Activated T-helper 1 cell treated with anti-CD3 and anti-CD28 coated beads, Interleukin-12 subunit alpha, Interleukin-12 subunit beta, Interleukin-2, Interleukin-4 antibody, amounts not matched to agents 30 ng/mL and 10 ng/mL and 1 ng/mL, durations not matched to agents 14 hours and 24 hours and 36 hours (primary cell): ENCODE measurements around the gene CCDC160. TPM values are rescaled to one million over a fixed set of nuclear protein-coding genes. Genes with fewer than 3 reads are reported as not detected.
A peak's percentile ranks its signal among the peaks of the same experiment; 100 is the strongest.
"Not testable (repeated sequence)": the region's sequence is repeated elsewhere in the genome, so short reads cannot be mapped to it uniquely, and the experiment has no call there.

Experiments used
- DNase-seq: peaks from one replicate; pipeline ENCODE4 v3.0.0; 2021; ENCODE audit warnings: low spot score
- H3K27ac Mint-ChIP-seq: one replicate; pipeline ENCODE4 v1.8.0; 2021; ENCODE audit warnings: mild to moderate bottlenecking, mixed read lengths
- H3K27me3 Mint-ChIP-seq: one replicate; pipeline ENCODE4 v1.8.0; 2022; ENCODE audit warnings: mild to moderate bottlenecking, moderate library complexity, mixed read lengths; ENCODE audit not compliant: insufficient read depth
- H3K36me3 Mint-ChIP-seq: one replicate; pipeline ENCODE4 v1.8.0; 2021; ENCODE audit warnings: low read depth, mixed read lengths
- H3K4me1 Mint-ChIP-seq: one replicate; pipeline ENCODE4 v1.8.0; 2021; ENCODE audit warnings: low read depth, mixed read lengths
- H3K4me3 Mint-ChIP-seq: one replicate; pipeline ENCODE4 v1.8.0; 2021; ENCODE audit warnings: mild to moderate bottlenecking, moderate library complexity, mixed read lengths
- H3K9me3 Mint-ChIP-seq: one replicate; pipeline ENCODE4 v1.8.0; 2021; ENCODE audit warnings: mixed read lengths
- intact Hi-C: fragments of 100-400 bp; cut with micrococcal nuclease; formaldehyde crosslinking; loops from one replicate; pipeline ENCODE4 v1.15.1; 2024
- total RNA-seq: library from RNA; stranded (reverse); gene quantifications from 2 replicates; pipeline ENCODE4 v1.2.3, GENCODE V29; 2022

CCDC160 gene
- not detected in 2 replicates for total RNA-seq

DNA sequence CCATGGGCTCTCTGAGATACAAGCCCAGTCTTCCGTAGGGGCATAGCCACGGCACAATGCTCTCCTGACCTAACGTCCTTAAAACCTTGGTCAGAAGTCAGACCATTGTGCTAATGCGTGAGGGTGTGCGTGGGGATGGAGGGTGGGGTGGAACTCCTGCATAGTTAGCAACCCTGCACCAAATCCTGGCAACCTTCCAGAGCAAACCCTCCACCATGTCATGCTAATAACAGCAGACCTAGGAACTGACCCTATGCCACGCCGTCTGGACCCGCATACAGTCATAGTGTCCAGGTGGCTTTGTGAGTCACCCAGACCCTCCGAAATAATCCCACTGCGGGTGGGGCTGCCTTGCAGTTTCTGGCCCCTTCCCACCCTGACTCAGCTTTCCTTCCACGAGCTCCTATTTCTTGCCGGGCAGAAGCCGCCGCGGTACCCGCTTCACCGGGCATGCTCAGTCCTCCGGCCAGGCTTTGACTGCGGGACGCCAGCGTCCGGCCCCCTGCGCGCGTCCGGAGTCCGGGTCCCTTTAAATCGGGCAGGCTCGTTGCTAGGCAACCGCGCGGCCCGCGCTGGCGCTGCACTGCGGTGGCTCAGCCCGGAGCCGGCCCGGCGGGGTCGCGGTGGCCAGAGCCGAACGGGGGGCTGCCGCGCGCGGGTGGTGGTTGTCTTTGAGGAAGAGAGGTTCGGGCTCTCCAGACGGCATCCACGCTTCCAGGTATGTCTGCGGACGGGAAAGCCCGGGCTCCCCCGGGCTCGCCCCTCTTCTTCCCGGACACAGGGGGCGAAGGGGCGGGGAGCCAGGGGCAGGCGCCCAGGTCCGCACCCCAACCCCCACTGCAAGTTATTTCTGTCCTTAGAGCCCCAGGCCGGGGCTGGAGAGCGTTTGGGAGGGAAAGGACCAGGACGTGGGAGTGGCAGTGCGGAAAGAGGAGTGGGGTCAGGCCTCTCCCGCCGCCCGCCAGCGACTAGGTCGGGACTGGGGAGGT is at the start of gene CCDC160:
Gene CCDC160 (plus strand): TSS at position 557 of the 989 bp plus-strand sequence. CDS start 7,619 bp downstream, outside the sequence.
- Mint-ChIP-seq H3K4me1 (peaks cover 16% of the 10 kb centered on the region), H3K36me3 (no peaks in the 10 kb centered on the region), H3K27me3 (no peaks in the 10 kb centered on the region), H3K9me3 (no peaks in the 10 kb centered on the region), H3K4me3 (peak within 1 kb of the TSS; percentile 49), H3K27ac (no peak within 1 kb of the TSS)
- intact Hi-C loops, result no loop called here
- peak; percentile 5 for DNase-seq

DNA sequence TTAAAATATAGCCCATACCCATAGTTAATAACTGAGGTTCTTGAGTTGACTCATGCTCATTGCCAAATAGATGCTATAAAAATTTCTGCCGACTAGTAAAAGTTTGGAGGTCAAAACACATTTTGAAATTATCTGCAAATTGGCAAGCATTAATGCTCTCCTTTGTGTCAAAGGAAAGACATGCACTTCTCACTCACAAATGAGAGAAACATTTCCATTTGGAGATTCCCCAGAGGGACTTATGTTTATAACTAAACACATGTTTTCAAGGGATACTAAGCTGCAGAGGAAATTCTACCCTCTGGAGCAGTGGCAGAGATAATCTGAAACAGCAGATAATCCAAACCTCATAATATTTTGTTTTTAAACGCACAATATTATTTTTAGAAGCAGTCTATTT is 45.7 kb upstream of the CCDC160 start:
- Mint-ChIP-seq H3K36me3 (peaks cover 6% of the 10 kb centered on the region), H3K27ac (no peak overlapping the region), H3K27me3 (peaks cover 4% of the 10 kb centered on the region), H3K4me1 (peaks cover 19% of the 10 kb centered on the region), H3K4me3 (no peak overlapping the region), H3K9me3 (no peaks in the 10 kb centered on the region)
- no peak for DNase-seq
- intact Hi-C loops, result no loop called here

DNA sequence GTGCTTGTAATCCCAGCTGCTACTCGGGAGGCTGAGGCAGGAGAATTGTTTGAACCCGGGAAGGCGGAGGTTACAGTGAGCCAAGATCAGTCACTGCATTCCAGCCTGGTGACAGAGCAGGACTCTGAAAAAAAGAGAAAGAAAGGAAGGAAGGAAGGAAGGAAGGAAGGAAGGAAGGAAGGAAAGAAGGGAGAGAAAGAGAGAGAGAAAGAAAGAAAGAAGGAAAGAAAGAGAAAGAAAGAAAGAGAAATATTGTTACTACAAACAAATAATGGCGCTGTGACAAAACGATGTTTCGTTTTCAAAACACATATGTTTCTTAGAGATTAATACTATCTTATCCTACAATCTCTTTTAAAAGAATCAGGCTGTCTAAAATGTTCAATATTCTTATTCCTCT is 42.1 kb upstream of the CCDC160 start:
- no peak overlapping the region for H3K27ac Mint-ChIP-seq
- no peaks in the 10 kb centered on the region for H3K36me3 Mint-ChIP-seq
- peaks cover 2% of the 10 kb centered on the region for H3K27me3 Mint-ChIP-seq
- H3K9me3 Mint-ChIP-seq, result no peaks in the 10 kb centered on the region
- H3K4me3 Mint-ChIP-seq, result no peak overlapping the region
- DNase-seq, result no peak
- peaks cover 10% of the 10 kb centered on the region for H3K4me1 Mint-ChIP-seq
- intact Hi-C loops, result no loop called here

DNA sequence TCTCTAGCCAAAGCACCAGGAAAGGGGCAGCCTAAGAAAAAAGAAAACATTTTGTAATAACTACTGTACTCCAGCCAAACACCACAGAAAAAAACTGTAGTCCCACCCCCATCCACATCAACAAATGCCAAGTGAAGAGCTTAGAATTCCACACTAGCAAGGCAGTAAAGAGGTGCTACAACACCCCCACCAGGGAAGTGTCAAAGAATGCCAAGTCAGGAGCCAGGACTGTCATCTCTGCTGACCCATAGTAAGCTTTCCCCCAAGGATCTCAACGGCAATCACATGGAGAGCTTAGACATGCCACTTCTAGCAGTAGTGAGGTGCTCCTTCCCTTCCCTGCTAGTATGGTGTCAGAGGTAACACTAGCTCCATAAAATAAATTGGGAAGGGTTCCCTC is 34.4 kb upstream of the CCDC160 start:
- no peak for DNase-seq
- Mint-ChIP-seq H3K9me3 (peaks cover 4% of the 10 kb centered on the region), H3K36me3 (no peaks in the 10 kb centered on the region), H3K4me3 (no peak overlapping the region), H3K4me1 (no peaks in the 10 kb centered on the region), H3K27me3 (no peaks in the 10 kb centered on the region), H3K27ac (no peak overlapping the region)
- intact Hi-C loops, result no loop called here

DNA sequence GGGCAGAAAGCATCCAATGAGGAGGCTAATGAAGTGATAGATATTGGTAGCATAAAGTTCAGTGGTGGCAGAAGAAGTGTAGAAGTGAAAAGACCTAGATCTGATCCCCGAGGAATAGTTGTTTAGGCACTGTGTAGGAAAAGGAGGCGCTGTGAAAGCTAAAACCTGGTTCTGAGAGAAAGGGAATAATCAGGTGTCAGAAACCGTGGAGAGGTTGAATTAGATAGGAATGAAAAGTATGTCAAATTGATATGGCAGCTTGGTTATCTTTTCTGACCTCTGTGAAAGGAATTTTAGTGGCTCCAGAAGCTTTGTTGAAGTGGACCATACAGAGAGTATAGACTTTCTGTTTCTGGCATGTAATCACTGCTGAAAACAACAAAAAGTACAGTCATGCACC is 30.8 kb upstream of the CCDC160 start:
- Mint-ChIP-seq H3K9me3 (peaks cover 8% of the 10 kb centered on the region), H3K36me3 (no peaks in the 10 kb centered on the region), H3K27ac (no peak overlapping the region), H3K4me3 (no peak overlapping the region), H3K27me3 (no peaks in the 10 kb centered on the region), H3K4me1 (no peaks in the 10 kb centered on the region)
- DNase-seq, result no peak
- intact Hi-C loops, result no loop called here

DNA sequence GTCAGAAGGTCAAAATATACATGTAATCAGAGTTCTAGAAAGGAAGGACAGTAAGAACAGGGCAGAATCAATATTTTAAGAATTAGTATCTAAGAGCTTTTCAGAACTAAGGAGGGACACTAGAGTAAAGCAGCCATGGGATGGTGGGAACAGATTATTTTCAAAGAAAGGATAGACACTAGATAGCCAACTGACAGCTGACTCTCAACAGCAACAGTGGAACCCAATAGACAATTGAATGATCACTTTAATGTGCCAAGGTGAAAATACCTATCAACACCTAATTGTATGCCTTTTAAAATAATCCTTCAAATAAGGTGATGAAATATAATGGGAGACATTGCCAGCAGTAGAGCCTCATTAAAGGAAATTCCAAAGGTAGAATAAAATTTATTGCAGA is 26.5 kb upstream of the CCDC160 start:
- Mint-ChIP-seq H3K27me3 (no peaks in the 10 kb centered on the region), H3K9me3 (peaks cover 5% of the 10 kb centered on the region), H3K4me1 (no peaks in the 10 kb centered on the region), H3K36me3 (no peaks in the 10 kb centered on the region), H3K27ac (no peak overlapping the region), H3K4me3 (no peak overlapping the region)
- DNase-seq, result no peak
- intact Hi-C loops, result no loop called here

DNA sequence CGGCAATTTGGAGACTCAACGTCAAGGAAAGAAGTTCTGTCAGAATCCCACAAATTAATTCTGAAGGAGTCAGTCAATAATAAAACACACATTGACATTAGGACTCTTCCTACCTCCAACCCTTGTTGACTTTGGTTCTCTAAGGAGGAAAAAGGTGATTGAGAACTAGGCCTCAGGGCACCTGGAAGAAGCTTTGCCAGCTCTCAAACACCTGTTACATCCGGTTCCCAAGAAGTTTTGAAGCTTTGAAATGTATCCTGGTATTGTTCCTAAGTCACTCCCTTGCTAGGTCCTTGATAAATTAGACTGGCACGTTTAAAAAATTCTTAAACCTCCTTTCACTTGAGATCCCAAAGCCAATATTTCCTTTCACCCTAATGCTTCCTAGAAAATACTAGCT is 1.7 kb upstream of the CCDC160 start:
- Mint-ChIP-seq H3K27ac (no peak overlapping the region), H3K36me3 (no peaks in the 10 kb centered on the region), H3K4me1 (peaks cover 7% of the 10 kb centered on the region), H3K4me3 (no peak overlapping the region), H3K27me3 (no peaks in the 10 kb centered on the region), H3K9me3 (no peaks in the 10 kb centered on the region)
- DNase-seq, result no peak
- intact Hi-C loops, result no loop called here

DNA sequence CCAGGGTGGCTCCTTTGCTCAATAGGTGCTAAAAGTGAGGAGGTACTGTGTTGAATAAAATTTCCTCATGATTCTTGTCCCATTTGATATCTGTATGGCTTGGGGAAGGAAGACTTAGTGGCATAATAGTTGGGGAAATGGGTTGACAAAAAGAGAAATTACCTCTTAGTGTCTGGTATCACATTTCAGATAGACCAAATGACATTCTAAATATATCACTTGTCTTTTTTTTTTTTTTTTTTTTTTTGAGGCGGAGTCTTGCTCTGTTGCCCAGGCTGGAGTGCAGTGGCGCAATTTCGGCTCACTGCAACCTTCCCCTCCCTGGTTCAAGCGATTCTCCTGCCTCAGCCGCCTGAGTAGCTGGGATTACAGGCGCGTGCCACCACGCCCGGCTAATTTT is 1.2 kb downstream of the CCDC160 start:
- H3K27ac Mint-ChIP-seq, DNase-seq, H3K9me3 Mint-ChIP-seq, H3K27me3 Mint-ChIP-seq, H3K36me3 Mint-ChIP-seq, intact Hi-C loops: not testable (repeated sequence)
- Mint-ChIP-seq H3K4me3 (peak overlapping the region; percentile 21), H3K4me1 (peaks cover 25% of the 10 kb centered on the region)

DNA sequence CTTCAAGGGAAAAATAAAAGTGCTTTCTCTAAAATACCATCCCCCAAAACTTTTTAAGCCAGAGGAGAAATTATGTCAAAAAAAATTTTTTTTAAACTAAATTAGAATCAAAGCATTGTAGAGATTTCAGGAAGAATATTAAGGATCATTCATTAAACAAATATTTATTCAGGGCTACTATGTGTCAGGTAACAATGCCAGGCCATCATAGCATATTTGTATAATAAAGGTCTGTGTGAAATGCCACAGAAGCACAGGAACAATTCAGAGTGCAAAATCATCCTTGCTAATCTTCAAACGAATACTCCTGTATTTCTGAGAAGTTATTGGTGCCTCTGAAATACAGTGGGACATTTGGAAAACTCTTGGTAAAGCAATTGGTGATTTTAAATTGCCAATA is 2.0 kb downstream of the CCDC160 start:
- no peaks in the 10 kb centered on the region for H3K27me3 Mint-ChIP-seq
- H3K27ac Mint-ChIP-seq, result no peak overlapping the region
- peaks cover 25% of the 10 kb centered on the region for H3K4me1 Mint-ChIP-seq
- no peak overlapping the region for H3K4me3 Mint-ChIP-seq
- intact Hi-C loops, result no loop called here
- DNase-seq, result no peak
- H3K9me3 Mint-ChIP-seq, result no peaks in the 10 kb centered on the region
- H3K36me3 Mint-ChIP-seq, result peaks cover 3% of the 10 kb centered on the region

DNA sequence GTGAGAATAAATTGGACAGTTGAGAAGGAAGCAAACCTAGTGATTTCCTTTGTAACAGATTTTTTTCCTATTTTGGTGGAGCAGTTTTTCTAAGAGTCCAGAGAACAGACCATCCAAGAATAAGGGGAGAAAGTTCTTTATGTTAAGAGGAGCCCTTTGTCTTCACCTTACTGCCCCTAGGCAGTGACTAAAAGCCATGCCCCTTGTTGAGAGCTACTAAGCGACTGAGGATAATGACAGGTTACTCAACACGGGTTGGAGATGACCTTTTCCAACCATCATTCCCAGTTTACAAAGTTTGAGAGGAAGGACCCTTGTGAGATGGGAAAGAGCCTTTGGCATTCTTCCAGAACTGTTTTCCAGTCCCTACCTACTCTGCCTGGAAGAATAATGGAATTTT is 3.2 kb downstream of the CCDC160 start:
- no peaks in the 10 kb centered on the region for H3K9me3 Mint-ChIP-seq
- H3K36me3 Mint-ChIP-seq, result peaks cover 3% of the 10 kb centered on the region
- peaks cover 25% of the 10 kb centered on the region for H3K4me1 Mint-ChIP-seq
- intact Hi-C loops, result loop anchor here (5.0 kb wide), 1 partner anchor 53 kb away; no protein-coding TSS in a partner anchor
- no peak for DNase-seq
- no peak overlapping the region for H3K4me3 Mint-ChIP-seq
- H3K27ac Mint-ChIP-seq, result no peak overlapping the region
- peaks cover 4% of the 10 kb centered on the region for H3K27me3 Mint-ChIP-seq

DNA sequence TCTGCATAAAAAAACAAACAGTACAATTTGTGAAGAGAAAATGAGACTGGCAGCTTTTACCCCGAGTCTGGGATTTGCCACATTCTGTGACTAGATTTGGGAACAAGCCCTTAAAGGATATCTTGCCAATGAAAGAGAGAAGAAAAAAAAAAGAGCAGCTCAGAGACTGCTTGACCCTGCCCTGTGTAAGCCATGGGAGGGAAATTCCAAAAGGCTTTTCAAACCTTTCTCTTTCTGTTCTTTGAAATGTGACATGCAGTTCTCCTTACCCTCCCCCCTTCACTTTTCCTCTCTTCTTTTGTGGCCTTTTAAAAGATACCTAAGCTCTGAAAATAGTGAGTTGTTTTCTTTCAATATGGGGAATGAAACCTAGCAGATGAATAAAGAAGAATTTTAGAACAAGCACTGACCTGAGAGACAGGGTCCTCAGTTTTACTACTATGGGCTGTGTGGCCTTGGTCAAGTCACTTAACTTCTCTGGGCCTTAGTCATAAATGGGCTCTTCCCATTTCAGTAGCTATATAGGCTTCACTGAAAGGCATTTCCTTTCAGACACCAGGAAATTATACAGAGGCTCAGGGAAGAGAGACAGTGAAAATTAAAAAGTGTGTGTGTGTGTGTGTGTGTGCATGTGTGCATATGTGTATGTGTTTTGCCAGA is 5.1 kb downstream of the CCDC160 start:
- Mint-ChIP-seq H3K27me3 (peaks cover 4% of the 10 kb centered on the region), H3K36me3 (peaks cover 3% of the 10 kb centered on the region), H3K4me1 (peaks cover 25% of the 10 kb centered on the region), H3K27ac (peak overlapping the region; percentile 63), H3K4me3 (no peak overlapping the region), H3K9me3 (no peaks in the 10 kb centered on the region)
- intact Hi-C loops, result loop anchor here (5.0 kb wide), 1 partner anchor 55 kb away; no protein-coding TSS in a partner anchor
- no peak for DNase-seq

DNA sequence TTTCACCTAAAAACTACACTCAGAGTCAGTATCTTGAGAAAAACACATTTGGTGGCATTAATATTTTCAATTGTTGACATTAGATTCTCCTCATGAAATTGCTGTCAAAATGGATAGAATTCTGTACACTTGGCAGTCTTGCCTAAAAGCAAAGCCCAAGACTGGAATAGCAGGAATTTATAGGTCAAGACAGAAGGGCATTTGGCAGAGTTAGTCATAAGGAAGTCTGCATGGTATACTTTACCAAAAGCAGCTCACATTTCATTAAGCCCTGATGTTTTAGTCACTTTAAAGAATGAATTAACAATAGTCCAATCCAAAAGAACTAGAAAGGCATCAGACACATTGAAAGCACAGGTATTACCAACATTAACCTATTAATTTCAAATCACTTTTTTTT is 7.1 kb downstream of the CCDC160 start:
- intact Hi-C loops, result loop anchor here (5.0 kb wide), 1 partner anchor 57 kb away; no protein-coding TSS in a partner anchor
- no peak for DNase-seq
- Mint-ChIP-seq H3K4me1 (peaks cover 25% of the 10 kb centered on the region), H3K27me3 (peaks cover 4% of the 10 kb centered on the region), H3K36me3 (peaks cover 3% of the 10 kb centered on the region), H3K27ac (no peak overlapping the region), H3K4me3 (no peak overlapping the region), H3K9me3 (no peaks in the 10 kb centered on the region)

DNA sequence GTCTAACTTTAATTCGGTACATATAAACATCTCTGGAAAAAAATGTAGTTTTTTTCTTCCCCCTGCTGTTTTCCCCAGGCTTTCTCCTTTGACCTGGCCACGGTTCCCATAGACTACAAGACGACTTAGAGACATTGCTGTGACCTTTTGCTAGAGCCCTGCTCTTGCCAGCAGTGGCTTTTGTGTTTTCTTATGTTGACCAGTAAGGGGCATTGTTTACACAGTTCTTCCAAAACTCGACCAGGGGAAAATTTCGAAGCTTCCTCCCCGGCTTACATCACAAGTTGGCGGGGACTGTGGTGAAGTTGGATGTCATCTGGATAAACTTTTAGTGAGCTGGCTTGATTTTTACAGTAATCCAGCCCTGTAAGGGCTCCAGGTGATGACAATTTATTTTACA is 9.3 kb downstream of the CCDC160 start:
- peaks cover 4% of the 10 kb centered on the region for H3K27me3 Mint-ChIP-seq
- no peaks in the 10 kb centered on the region for H3K9me3 Mint-ChIP-seq
- H3K4me3 Mint-ChIP-seq, result no peak overlapping the region
- peaks cover 3% of the 10 kb centered on the region for H3K36me3 Mint-ChIP-seq
- no peak for DNase-seq
- peaks cover 16% of the 10 kb centered on the region for H3K4me1 Mint-ChIP-seq
- intact Hi-C loops, result no loop called here
- H3K27ac Mint-ChIP-seq, result no peak overlapping the region
